Caco-2 (cell line): ENCODE measurements around the gene RHOBTB1. TPM values are rescaled to one million over a fixed set of nuclear protein-coding genes. Genes with fewer than 3 reads are reported as not detected.

ENCODE experiments used
- BruUV-seq: library from RNA; stranded (reverse); fragments of 400-500 nt; replicated peaks from 2 replicates; lab custom pipeline; 2021; lab: Mats Ljungman, UMichigan
- CTCF ChIA-PET: fragments of 300-600 bp; sonication (Branson Sonifier 250); formaldehyde crosslinking; loops from one replicate; lab custom pipeline; 2022; ENCODE audit warnings: antibody characterized with exemption; lab: Charles Lee
- POLR2A ChIA-PET: fragments of 300-600 bp; sonication (Branson Sonifier 250); formaldehyde crosslinking; loops from one replicate; lab custom pipeline; 2022; ENCODE audit warnings: antibody characterized with exemption; lab: Charles Lee
- DNase-seq, 2 experiments: peaks; one replicate each; pipeline versions ENCODE4 v3.0.0 to v3.0.0-alpha.2; 2020 to 2022
- H3K27me3 ChIP-seq: replicated peaks from 2 replicates; pipeline ENCODE4 v1.6.0; 2011; ENCODE audit warnings: low read length; ENCODE audit not compliant: control insufficient read depth, insufficient read depth
- H3K36me3 ChIP-seq: 2 replicates; pipeline ENCODE4 v1.5.1; 2011; ENCODE audit warnings: low read length; ENCODE audit not compliant: control insufficient read depth, insufficient read depth
- H3K4me1 ChIP-seq: fragments of 250-450 bp; sonication (Bioruptor Pico); 2 replicates; pipeline ENCODE4 v1.5.1; 2020; ENCODE audit warnings: mild to moderate bottlenecking
- H3K4me3 ChIP-seq: 2 replicates; pipeline ENCODE4 v1.5.1; 2011; ENCODE audit warnings: low read depth, mild to moderate bottlenecking, control low read depth, low read length
- H3K9me3 ChIP-seq: fragments of 250-450 bp; sonication (Bioruptor Pico); 2 replicates; pipeline ENCODE4 v1.5.1; 2020; ENCODE audit warnings: mild to moderate bottlenecking, moderate library complexity
- H3K27ac Mint-ChIP-seq: one replicate; pipeline ENCODE4 v1.8.0; 2022; ENCODE audit warnings: mixed read lengths; ENCODE audit not compliant: unreplicated experiment
- H3K27me3 Mint-ChIP-seq: one replicate; pipeline ENCODE4 v1.8.0; 2022; ENCODE audit warnings: mixed read lengths; ENCODE audit not compliant: insufficient read depth, unreplicated experiment
- H3K36me3 Mint-ChIP-seq: one replicate; pipeline ENCODE4 v1.8.0; 2022; ENCODE audit warnings: mild to moderate bottlenecking, mixed read lengths; ENCODE audit not compliant: insufficient read depth, unreplicated experiment
- H3K4me1 Mint-ChIP-seq: one replicate; pipeline ENCODE4 v1.8.0; 2022; ENCODE audit warnings: low read depth, mixed read lengths; ENCODE audit not compliant: unreplicated experiment
- H3K4me3 Mint-ChIP-seq: one replicate; pipeline ENCODE4 v1.8.0; 2022; ENCODE audit warnings: mild to moderate bottlenecking, moderate library complexity, mixed read lengths; ENCODE audit not compliant: unreplicated experiment
- H3K9me3 Mint-ChIP-seq: one replicate; pipeline ENCODE4 v1.8.0; 2022; ENCODE audit warnings: mixed read lengths; ENCODE audit not compliant: unreplicated experiment
- intact Hi-C: fragments of 100-400 bp; cut with micrococcal nuclease; formaldehyde crosslinking; loops from one replicate; pipeline ENCODE4 v1.10.0; 2022; ENCODE audit not compliant: unreplicated experiment
- total RNA-seq: library from RNA; stranded (reverse); gene quantifications from 2 replicates; pipeline ENCODE4 v1.2.3, GENCODE V29; 2022
- TF ChIP-seq, protein P1 (sequence below), 2 experiments: fragments of 200-600 bp in 1 of 2; IDR thresholded peaks; 1 replicate in 1 of 2; 2 replicates in 1 of 2; pipeline versions ENCODE4 v1.5.1 to v1.8.0; 2011 to 2022; ENCODE audit warnings: antibody characterized with exemption in 1 of 2, control low read depth in 1 of 2, inconsistent platforms in 1 of 2, low read depth in 1 of 2, low read length in 1 of 2, mild to moderate bottlenecking in 1 of 2, moderate library complexity in 1 of 2; ENCODE audit not compliant: insufficient read depth in 1 of 2, severe bottlenecking in 1 of 2, unreplicated experiment in 1 of 2

The RHOBTB1 gene
- total RNA-seq, 1 experiment from 2014 or later, result 19.9 TPM

DNA sequence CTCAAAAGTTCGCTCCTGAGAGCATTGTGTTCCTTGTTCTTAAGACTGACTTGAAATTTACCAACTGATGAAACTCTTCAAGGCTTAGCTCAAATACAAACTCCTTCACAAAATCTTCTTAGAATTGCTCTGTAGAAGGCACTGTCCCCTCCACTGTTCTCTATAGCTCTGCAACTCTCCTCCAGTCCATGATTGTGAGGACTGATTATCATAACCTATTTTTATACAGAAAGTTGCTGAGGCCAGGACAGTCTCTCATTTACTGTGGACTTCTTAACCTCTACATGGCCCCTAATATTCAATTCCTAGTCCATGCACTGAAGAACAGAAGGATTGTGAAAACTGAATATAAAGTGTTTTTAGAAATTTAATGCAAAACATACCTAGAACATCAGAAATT, 53.2 kb downstream of the RHOBTB1 start:
- no peaks in the 10 kb centered on the region for H3K27me3 ChIP-seq
- ChIA-PET POLR2A (no interaction called here), CTCF (interaction anchor here (0.6 kb wide), 1 partner anchor 74 kb away, joined by 3 read pairs; no protein-coding TSS in a partner anchor)
- no TSS peak for BruUV-seq
- H3K4me3 ChIP-seq, result no peak overlapping the region
- Mint-ChIP-seq H3K4me1 (peaks cover 13% of the 10 kb centered on the region), H3K9me3 (no peaks in the 10 kb centered on the region), H3K4me3 (no peak overlapping the region), H3K36me3 (no peaks in the 10 kb centered on the region), H3K27ac (no peak overlapping the region), H3K27me3 (no peaks in the 10 kb centered on the region)
- intact Hi-C loops, result no loop called here
- H3K36me3 ChIP-seq, result no peaks in the 10 kb centered on the region
- no peaks in the 10 kb centered on the region for H3K9me3 ChIP-seq
- no peak for DNase-seq
- peaks cover 9% of the 10 kb centered on the region; the same call in 1 of the 2 replicates for H3K4me1 ChIP-seq
- TF ChIP-seq, protein P1, sequence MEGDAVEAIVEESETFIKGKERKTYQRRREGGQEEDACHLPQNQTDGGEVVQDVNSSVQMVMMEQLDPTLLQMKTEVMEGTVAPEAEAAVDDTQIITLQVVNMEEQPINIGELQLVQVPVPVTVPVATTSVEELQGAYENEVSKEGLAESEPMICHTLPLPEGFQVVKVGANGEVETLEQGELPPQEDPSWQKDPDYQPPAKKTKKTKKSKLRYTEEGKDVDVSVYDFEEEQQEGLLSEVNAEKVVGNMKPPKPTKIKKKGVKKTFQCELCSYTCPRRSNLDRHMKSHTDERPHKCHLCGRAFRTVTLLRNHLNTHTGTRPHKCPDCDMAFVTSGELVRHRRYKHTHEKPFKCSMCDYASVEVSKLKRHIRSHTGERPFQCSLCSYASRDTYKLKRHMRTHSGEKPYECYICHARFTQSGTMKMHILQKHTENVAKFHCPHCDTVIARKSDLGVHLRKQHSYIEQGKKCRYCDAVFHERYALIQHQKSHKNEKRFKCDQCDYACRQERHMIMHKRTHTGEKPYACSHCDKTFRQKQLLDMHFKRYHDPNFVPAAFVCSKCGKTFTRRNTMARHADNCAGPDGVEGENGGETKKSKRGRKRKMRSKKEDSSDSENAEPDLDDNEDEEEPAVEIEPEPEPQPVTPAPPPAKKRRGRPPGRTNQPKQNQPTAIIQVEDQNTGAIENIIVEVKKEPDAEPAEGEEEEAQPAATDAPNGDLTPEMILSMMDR (IDR thresholded peaks at IDR 0.05; ENCODE audit: insufficient read depth in 1 of 2, low read depth in 1 of 2, low read length in 1 of 2, severe bottlenecking in 1 of 2, unreplicated experiment in 1 of 2), result no peak

DNA sequence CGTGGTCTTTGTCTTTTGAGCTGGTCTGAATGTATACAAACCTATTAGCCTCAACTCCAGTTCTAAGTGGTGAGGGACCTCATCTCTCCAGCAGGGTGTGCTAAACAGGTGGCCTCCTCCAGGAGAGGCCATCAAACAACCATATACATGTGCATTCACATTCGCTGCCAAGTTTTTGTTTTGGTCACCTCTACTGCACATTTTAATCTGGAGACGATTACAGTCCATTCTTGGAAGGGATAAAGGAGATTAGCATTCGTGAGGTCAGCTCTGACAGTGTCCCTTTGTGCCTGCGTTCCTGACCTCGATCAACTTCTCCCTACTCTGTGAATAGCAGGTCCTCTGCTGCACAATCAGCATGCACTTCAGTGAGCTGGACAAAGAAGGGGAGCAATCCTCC, 60.8 kb downstream of the RHOBTB1 start:
- POLR2A ChIA-PET, result no interaction called here
- H3K4me1 ChIP-seq, result no peaks in the 10 kb centered on the region

DNA sequence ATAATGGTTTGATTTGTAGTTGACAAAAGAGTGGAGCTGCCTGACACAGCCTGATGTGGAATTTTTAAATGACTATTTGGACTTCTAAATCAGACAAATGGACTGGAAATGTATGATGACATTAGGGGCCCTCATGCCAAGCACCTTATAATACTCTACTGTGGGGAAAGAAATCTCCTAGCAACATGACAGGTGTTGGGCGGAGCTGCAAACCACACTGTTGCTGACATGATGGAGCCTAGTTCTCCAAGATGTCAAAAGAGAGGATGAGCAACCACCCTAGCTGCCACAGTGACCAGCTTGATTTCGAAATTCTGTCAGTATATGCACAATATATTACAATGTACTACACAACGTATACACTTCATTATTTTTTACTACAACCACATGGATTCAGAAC, 65.8 kb downstream of the RHOBTB1 start:
- TF ChIP-seq, protein P1 (IDR thresholded peaks at IDR 0.05; ENCODE audit: insufficient read depth in 1 of 2, low read depth in 1 of 2, low read length in 1 of 2, severe bottlenecking in 1 of 2, unreplicated experiment in 1 of 2), result no peak
- Histone ChIP-seq H3K27me3 (no peaks in the 10 kb centered on the region), H3K4me3 (no peak overlapping the region), H3K4me1 (no peaks in the 10 kb centered on the region; the same call in 1 of the 2 replicates), H3K36me3 (no peaks in the 10 kb centered on the region), H3K9me3 (no peaks in the 10 kb centered on the region)
- ChIA-PET POLR2A (no interaction called here), CTCF (no interaction called here)
- H3K36me3 Mint-ChIP-seq, result no peaks in the 10 kb centered on the region
- intact Hi-C loops, result no loop called here
- no peak overlapping the region for H3K27ac Mint-ChIP-seq
- no peaks in the 10 kb centered on the region for H3K27me3 Mint-ChIP-seq
- H3K9me3 Mint-ChIP-seq, result no peaks in the 10 kb centered on the region
- H3K4me1 Mint-ChIP-seq, result no peaks in the 10 kb centered on the region
- DNase-seq, result no peak
- BruUV-seq, result no TSS peak
- no peak overlapping the region for H3K4me3 Mint-ChIP-seq

More for the DNA sequence above, 60.8 kb downstream of the RHOBTB1 start:
- intact Hi-C loops, result loop anchor here (1.0 to 10.0 kb wide), 5 partner anchors 59 to 1408 kb away; partner anchors contain the start of gene RHOBTB1
- H3K4me3 Mint-ChIP-seq, result no peak overlapping the region
- peak; percentile 54 to 64 for DNase-seq
- BruUV-seq, result no TSS peak
- no peaks in the 10 kb centered on the region for H3K4me1 Mint-ChIP-seq
- H3K36me3 ChIP-seq, result no peaks in the 10 kb centered on the region
- H3K27ac Mint-ChIP-seq, result no peak overlapping the region
- CTCF ChIA-PET, result interaction anchor here (0.7 to 1.4 kb wide), 3 partner anchors 12 to 231 kb away, joined by 3 to 4 read pairs (median 3); no protein-coding TSS in a partner anchor
- no peak overlapping the region for H3K4me3 ChIP-seq
- no peaks in the 10 kb centered on the region for H3K27me3 ChIP-seq
- TF ChIP-seq, protein P1 (IDR thresholded peaks at IDR 0.05; ENCODE audit: insufficient read depth in 1 of 2, low read depth in 1 of 2, low read length in 1 of 2, severe bottlenecking in 1 of 2, unreplicated experiment in 1 of 2), result peak; percentile 72 to 88
- no peaks in the 10 kb centered on the region for H3K36me3 Mint-ChIP-seq
- H3K9me3 Mint-ChIP-seq, result no peaks in the 10 kb centered on the region
- no peaks in the 10 kb centered on the region for H3K9me3 ChIP-seq
- H3K27me3 Mint-ChIP-seq, result no peaks in the 10 kb centered on the region
